Measurements from ENCODE around the gene SH3TC1.

- TF ChIP-seq POLR2AphosphoS5 (IDR thresholded peaks at IDR 0.05) = no peak
- no peak for TF ChIP-seq CTCF (IDR thresholded peaks at IDR 0.05)
- TF ChIP-seq POLR2A (IDR thresholded peaks at IDR 0.05) = no peak
- TF ChIP-seq EP300 (IDR thresholded peaks at IDR 0.05) = no peak
Measured at GRCh38 chr4:8162625-8163024, 36.5 kb upstream of the SH3TC1 start.

Measured in gastroesophageal sphincter (tissue), 3 donors.